ENCODE results near the gene CNBP. TPM values are rescaled to one million over a fixed set of nuclear protein-coding genes. Genes with fewer than 3 reads are reported as not detected.
A peak's percentile ranks its signal among the peaks of the same experiment; 100 is the strongest.
"Not testable (repeated sequence)": the region's sequence is repeated elsewhere in the genome, so short reads cannot be mapped to it uniquely, and the experiment has no call there.

Gene CNBP
- total RNA-seq, 1 donor from 2014 or later = 166 TPM

DNA sequence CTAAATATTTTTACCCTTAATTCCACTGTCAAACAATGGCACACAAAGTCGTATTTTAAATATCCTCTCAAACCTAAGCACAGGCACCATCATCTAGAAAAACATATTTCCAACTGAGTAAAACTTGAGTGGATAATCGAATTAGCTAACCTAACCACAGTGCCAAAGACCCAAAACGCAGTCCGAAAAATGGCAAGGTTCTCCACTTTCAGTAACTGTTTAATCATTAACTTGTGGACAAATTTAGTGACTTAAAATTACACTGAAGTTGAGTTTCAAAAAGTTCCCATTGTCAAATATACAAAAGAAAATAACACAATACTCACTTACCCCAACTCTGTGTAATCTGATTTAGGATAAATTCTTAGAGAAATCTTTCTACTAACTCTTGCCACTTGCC, 10.0 kb downstream of the CNBP start:
- TF ChIP-seq, protein P1, sequence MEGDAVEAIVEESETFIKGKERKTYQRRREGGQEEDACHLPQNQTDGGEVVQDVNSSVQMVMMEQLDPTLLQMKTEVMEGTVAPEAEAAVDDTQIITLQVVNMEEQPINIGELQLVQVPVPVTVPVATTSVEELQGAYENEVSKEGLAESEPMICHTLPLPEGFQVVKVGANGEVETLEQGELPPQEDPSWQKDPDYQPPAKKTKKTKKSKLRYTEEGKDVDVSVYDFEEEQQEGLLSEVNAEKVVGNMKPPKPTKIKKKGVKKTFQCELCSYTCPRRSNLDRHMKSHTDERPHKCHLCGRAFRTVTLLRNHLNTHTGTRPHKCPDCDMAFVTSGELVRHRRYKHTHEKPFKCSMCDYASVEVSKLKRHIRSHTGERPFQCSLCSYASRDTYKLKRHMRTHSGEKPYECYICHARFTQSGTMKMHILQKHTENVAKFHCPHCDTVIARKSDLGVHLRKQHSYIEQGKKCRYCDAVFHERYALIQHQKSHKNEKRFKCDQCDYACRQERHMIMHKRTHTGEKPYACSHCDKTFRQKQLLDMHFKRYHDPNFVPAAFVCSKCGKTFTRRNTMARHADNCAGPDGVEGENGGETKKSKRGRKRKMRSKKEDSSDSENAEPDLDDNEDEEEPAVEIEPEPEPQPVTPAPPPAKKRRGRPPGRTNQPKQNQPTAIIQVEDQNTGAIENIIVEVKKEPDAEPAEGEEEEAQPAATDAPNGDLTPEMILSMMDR (IDR thresholded peaks at IDR 0.05) = no peak
- H3K27me3 ChIP-seq = no peaks in the 10 kb centered on the region
- H3K9me3 ChIP-seq = no peaks in the 10 kb centered on the region
- intact Hi-C loops (cut with DNase I) = no loop called here
- peaks cover 22 to 71% of the 10 kb centered on the region in 2 donors for H3K4me1 ChIP-seq
- H3K27ac ChIP-seq = peak overlapping the region; percentile 23 to 59
- peak overlapping the region; percentile 18 to 44 for H3K4me3 ChIP-seq
- no peak for DNase-seq (ENCODE audit: low spot score in 2 of 2)
- H3K36me3 ChIP-seq = peaks cover 35 to 41% of the 10 kb centered on the region in 2 donors

DNA sequence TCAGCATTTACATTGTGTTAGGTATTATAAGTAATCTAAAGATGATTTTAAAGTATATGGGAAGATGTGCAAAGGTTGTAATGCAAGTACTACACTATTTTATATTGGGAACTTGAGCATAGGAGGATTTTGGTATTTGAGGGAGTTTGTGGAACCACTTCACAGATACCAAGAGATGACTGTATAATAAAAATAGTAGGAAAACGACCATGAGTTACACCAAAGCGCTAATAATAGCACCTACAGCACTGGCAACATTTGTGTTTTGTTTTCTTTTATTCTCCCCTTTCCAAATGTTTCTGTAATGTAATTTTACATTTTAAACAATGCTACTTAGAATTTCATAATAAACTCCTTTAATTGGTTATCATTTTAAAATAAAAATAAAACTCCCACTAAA, 10.5 kb downstream of the CNBP start:
- peaks cover 22 to 65% of the 10 kb centered on the region in 2 donors for H3K4me1 ChIP-seq
- peak overlapping the region in 1 of 2 donors; percentile 59 for H3K27ac ChIP-seq
- peak overlapping the region; percentile 18 to 44 for H3K4me3 ChIP-seq
- intact Hi-C loops (cut with DNase I) = no loop called here
- no peak for DNase-seq (ENCODE audit: low spot score in 2 of 2)
- H3K9me3 ChIP-seq = no peaks in the 10 kb centered on the region
- H3K36me3 ChIP-seq = peaks cover 29 to 40% of the 10 kb centered on the region in 2 donors
- TF ChIP-seq, protein P1 (IDR thresholded peaks at IDR 0.05) = no peak
- no peaks in the 10 kb centered on the region for H3K27me3 ChIP-seq

DNA sequence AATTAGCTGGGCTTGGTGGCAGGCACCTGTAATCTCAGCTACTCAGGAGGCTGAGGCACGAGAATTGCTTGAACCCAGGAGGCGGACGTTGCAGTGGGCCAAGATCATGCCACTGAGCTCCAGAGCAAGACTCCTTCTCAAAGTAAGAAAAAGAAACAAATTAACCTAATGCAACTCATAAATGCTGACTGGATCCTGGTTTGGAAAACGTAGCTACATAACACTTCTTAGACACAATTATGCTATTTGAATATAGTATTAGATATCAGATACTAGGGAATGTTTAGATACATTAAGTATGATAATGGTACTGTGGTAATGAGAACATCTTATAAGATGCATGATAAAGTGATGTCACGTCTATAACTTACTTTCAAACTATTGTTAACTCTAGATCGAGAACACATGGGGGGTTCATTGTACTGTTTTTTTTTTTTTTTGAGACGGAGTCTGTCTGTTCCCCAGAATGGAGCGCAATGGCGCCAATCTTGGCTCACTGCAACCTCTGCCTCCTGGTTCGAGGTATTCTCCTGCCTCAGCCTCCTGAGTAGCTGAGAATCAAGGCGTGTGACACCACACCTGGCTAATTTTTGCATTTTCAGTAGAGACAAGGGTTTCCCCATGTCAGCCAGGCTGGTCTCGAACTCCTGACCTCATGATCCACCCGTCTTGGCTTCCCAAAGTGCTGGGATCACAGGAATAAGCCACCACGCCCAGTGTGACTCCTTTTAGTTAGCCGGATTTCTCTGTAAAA, 16.9 kb downstream of the CNBP start:
- no peak for DNase-seq (ENCODE audit: low spot score in 2 of 2)
- Histone ChIP-seq H3K4me3 (no peak overlapping the region), H3K36me3 (peaks cover 47 to 64% of the 10 kb centered on the region in 2 donors), H3K27me3 (no peaks in the 10 kb centered on the region), H3K4me1 (peaks cover 3 to 15% of the 10 kb centered on the region in 2 donors), H3K27ac (no peak overlapping the region), H3K9me3 (no peaks in the 10 kb centered on the region)
- intact Hi-C loops (cut with DNase I) = no loop called here
- TF ChIP-seq, protein P1 (IDR thresholded peaks at IDR 0.05) = no peak

DNA sequence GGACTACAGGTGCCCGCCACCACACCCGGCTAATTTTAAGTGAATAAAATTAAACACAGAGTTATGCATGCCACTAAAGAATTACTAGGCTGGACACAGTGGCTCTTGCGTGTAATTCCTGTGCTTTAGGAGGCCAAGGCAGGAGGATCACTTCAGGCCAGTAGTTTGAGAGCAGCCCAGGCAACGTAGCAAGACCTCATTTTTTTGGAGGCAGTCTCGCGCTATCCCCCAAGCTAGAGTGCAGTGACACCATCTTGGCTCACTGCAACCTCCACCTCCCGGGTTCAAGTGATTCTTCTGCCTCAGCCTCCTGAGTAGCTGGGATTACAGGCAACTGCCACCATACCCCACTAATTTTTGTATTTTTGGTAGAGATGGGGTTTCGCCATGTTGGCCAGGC, 18.1 kb downstream of the CNBP start:
- intact Hi-C loops (cut with DNase I); H3K4me3 ChIP-seq; H3K27me3 ChIP-seq; DNase-seq (ENCODE audit: low spot score in 2 of 2); H3K27ac ChIP-seq; H3K9me3 ChIP-seq; H3K4me1 ChIP-seq: not testable (repeated sequence)
- H3K36me3 ChIP-seq = peaks cover 36 to 54% of the 10 kb centered on the region in 2 donors

DNA sequence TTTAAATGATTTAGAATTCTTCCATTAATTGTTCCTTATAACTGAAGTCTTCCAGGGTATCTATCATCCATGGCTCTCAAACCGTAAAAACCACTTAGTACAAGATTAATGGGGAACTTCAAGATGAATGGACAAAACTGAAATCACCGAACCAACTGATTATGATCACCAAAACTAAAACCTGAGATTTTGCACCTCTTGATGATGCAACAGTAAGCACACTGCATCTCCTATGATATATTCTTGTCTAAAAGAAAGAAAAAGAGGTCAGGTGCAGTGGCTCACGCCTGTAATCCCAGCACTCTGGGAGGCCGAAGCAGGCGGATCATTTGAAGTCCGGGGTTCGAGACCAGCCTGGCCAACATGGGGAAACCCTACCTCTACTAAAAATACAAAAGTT, 19.2 kb downstream of the CNBP start:
- H3K9me3 ChIP-seq = no peaks in the 10 kb centered on the region
- TF ChIP-seq, protein P1 (IDR thresholded peaks at IDR 0.05) = no peak
- no peak overlapping the region for H3K4me3 ChIP-seq
- H3K27me3 ChIP-seq = no peaks in the 10 kb centered on the region
- no peak for DNase-seq (ENCODE audit: low spot score in 2 of 2)
- intact Hi-C loops (cut with DNase I) = no loop called here
- H3K4me1 ChIP-seq = peaks cover 0 to 12% of the 10 kb centered on the region in 2 donors
- no peak overlapping the region for H3K27ac ChIP-seq
- H3K36me3 ChIP-seq = peaks cover 25 to 43% of the 10 kb centered on the region in 2 donors

DNA sequence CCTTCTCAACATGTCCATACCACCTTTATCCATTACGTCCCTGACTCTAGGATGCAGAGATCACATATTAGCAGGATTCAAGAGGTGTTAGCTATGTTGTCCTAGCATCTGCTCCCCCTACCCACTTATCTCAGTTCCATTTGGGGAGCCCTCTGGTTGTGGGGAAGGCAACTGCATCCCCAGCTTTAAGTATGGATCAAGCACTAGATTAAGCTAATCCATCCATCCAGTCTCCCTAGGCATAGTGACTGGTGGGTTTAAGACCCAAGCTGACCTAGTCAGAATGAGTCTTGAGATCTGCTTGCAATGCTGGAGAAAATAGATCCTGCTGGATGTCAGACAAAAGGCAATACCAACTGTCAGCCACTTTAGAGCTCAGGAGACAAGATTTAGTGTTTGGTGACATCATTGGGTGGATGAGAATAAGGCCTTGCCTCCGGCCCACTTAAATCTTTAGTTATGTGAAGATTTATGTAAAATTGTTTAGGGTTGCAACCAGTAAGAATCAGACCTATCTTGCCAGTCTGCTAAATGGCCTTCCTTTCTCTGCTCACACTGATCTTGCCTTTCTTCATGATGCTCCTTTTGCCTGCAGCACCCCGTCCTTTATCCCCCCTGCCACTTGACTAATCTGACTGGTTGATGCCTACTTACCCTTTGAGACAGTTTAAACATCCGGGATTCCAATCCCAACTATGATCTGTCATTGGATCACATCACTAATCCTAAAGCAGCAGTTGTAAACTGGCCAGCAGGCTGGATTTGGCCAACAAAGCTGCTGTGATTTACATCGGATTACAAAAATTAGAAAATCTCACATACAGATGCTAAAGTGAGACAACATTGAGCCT, 20.7 kb downstream of the CNBP start:
- Histone ChIP-seq H3K27me3 (no peaks in the 10 kb centered on the region), H3K27ac (peak overlapping the region in 1 of 2 donors; percentile 95), H3K9me3 (no peaks in the 10 kb centered on the region), H3K4me1 (peaks cover 0 to 20% of the 10 kb centered on the region in 2 donors), H3K36me3 (peaks cover 31 to 33% of the 10 kb centered on the region in 2 donors), H3K4me3 (no peak overlapping the region)
- intact Hi-C loops (cut with DNase I) = no loop called here
- no peak for DNase-seq (ENCODE audit: low spot score in 2 of 2)
- TF ChIP-seq, protein P1 (IDR thresholded peaks at IDR 0.05) = peak in 1 of 3 experiments; percentile 7

Data from ascending aorta (tissue), 2 donors.